A549 (cell line): Measurements from ENCODE around the gene TRIM47.
A peak's percentile ranks its signal among the peaks of the same experiment; 100 is the strongest.

Experiments used
- CHD4 ChIP-seq: fragments of 200-600 bp; sonication (generic); IDR thresholded peaks from 2 replicates; pipeline ENCODE4 v1.6.1; 2016; ENCODE audit warnings: antibody characterized with exemption, mild to moderate bottlenecking, borderline replicate concordance
- EHMT2 ChIP-seq: fragments of 200-600 bp; sonication (generic); IDR thresholded peaks from 2 replicates; pipeline ENCODE4 v1.6.1; 2016; ENCODE audit warnings: antibody characterized with exemption, low read depth, mild to moderate bottlenecking, moderate library complexity
- FOSL2 ChIP-seq, 2 experiments: fragments of 450-650 bp in 1 of 2; fragments of >200 bp in 1 of 2; sonication (Bioruptor Twin) in 1 of 2; formaldehyde crosslinking; IDR thresholded peaks; 2 replicates each; pipeline versions ENCODE4 v1.5.0 to v1.6.1; 2016 to 2020; ENCODE audit warnings: mild to moderate bottlenecking in 1 of 2, moderate library complexity in 1 of 2
- HEYL ChIP-seq: fragments of 250-450 bp; sonication (Bioruptor Pico); IDR thresholded peaks from 2 replicates; pipeline ENCODE4 v1.8.0; 2021; ENCODE audit warnings: mild to moderate bottlenecking, moderate library complexity
- MAFK ChIP-seq: fragments of 450-650 bp; IDR thresholded peaks from 2 replicates; pipeline ENCODE4 v1.6.1; 2014; ENCODE audit not compliant: partially characterized antibody
- MYC ChIP-seq: IDR thresholded peaks from 2 replicates; pipeline ENCODE4 v1.6.1; 2012; ENCODE audit warnings: mild to moderate bottlenecking, inconsistent platforms, low read length, improper control_type of control experiment, borderline replicate concordance
- RFX5 ChIP-seq: fragments of 450-650 bp; IDR thresholded peaks from 2 replicates; pipeline ENCODE4 v1.7.1; 2014; ENCODE audit warnings: antibody characterized with exemption, mild to moderate bottlenecking, moderate library complexity
- TF ChIP-seq, protein P1 (sequence below): fragments of >200 bp; sonication (Bioruptor Twin); formaldehyde crosslinking; IDR thresholded peaks from 3 replicates; pipeline ENCODE4 v1.5.1; 2016
- TF ChIP-seq, protein P2 (sequence below): IDR thresholded peaks from 2 replicates; pipeline ENCODE4 v1.6.1; 2012
- TF ChIP-seq, protein P3 (sequence below): fragments of 450-650 bp; IDR thresholded peaks from 2 replicates; pipeline ENCODE4 v1.6.1; 2014; ENCODE audit warnings: antibody characterized with exemption
- TF ChIP-seq, protein P4 (sequence below): fragments of 200-600 bp; sonication (generic); IDR thresholded peaks from 2 replicates; pipeline ENCODE4 v1.6.1; 2016; ENCODE audit warnings: antibody characterized with exemption, mild to moderate bottlenecking, moderate library complexity

DNA sequence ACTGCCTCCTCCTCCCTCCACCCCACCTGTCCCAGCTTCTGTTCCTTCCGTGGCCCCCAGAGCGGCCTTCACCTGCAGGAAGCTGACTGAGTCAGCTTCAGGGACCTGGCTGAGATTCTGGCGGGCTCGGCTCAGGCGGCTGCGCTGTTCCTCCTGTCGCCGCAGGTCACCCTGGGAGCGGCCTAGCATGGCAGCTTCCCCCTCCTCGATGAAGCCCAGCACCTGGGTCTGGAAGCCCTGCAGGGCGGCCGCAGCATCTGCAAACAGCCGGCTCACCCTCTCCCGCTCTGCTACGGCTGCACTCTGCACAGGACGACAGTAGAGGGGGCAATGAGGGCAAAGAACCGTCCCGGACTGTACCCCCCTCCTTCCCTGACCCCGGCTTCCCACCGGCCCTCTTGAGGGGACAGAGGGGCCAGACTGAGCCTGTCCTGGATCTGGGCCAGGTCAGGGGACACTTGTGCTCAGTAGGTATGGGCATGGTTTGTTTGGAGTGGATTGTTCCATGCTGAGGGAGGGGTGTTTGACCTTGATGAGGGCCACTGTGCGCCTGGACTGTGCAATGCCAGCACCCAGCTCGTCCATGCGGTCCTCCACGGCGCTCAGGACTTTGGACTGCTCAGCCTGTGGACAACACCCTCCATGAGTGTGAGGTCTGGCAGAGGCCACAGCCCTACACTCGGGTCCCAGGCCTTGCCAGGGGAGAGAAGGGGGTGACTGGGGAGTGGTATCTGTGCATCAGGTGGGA is 2.0 kb downstream of the TRIM47 start:
- TF ChIP-seq, protein P1, sequence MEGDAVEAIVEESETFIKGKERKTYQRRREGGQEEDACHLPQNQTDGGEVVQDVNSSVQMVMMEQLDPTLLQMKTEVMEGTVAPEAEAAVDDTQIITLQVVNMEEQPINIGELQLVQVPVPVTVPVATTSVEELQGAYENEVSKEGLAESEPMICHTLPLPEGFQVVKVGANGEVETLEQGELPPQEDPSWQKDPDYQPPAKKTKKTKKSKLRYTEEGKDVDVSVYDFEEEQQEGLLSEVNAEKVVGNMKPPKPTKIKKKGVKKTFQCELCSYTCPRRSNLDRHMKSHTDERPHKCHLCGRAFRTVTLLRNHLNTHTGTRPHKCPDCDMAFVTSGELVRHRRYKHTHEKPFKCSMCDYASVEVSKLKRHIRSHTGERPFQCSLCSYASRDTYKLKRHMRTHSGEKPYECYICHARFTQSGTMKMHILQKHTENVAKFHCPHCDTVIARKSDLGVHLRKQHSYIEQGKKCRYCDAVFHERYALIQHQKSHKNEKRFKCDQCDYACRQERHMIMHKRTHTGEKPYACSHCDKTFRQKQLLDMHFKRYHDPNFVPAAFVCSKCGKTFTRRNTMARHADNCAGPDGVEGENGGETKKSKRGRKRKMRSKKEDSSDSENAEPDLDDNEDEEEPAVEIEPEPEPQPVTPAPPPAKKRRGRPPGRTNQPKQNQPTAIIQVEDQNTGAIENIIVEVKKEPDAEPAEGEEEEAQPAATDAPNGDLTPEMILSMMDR: peak; percentile 24; the same call in 1 of the 3 replicates
- TF ChIP-seq FOSL2 (IDR thresholded peaks at IDR 0.05) (no peak), FOSL2 (CRISPR knock-in tag; IDR thresholded peaks at IDR 0.05) (no peak), EHMT2 (no peak), MYC (no peak; the same call in 1 of the 2 replicates), RFX5 (no peak), HEYL (CRISPR knock-in tag) (no peak), CHD4 (no peak), MAFK (no peak)
- TF ChIP-seq, protein P2, sequence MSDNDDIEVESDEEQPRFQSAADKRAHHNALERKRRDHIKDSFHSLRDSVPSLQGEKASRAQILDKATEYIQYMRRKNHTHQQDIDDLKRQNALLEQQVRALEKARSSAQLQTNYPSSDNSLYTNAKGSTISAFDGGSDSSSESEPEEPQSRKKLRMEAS: peak; percentile 49
- TF ChIP-seq, protein P3, sequence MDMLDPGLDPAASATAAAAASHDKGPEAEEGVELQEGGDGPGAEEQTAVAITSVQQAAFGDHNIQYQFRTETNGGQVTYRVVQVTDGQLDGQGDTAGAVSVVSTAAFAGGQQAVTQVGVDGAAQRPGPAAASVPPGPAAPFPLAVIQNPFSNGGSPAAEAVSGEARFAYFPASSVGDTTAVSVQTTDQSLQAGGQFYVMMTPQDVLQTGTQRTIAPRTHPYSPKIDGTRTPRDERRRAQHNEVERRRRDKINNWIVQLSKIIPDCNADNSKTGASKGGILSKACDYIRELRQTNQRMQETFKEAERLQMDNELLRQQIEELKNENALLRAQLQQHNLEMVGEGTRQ: no peak
- TF ChIP-seq, protein P4, sequence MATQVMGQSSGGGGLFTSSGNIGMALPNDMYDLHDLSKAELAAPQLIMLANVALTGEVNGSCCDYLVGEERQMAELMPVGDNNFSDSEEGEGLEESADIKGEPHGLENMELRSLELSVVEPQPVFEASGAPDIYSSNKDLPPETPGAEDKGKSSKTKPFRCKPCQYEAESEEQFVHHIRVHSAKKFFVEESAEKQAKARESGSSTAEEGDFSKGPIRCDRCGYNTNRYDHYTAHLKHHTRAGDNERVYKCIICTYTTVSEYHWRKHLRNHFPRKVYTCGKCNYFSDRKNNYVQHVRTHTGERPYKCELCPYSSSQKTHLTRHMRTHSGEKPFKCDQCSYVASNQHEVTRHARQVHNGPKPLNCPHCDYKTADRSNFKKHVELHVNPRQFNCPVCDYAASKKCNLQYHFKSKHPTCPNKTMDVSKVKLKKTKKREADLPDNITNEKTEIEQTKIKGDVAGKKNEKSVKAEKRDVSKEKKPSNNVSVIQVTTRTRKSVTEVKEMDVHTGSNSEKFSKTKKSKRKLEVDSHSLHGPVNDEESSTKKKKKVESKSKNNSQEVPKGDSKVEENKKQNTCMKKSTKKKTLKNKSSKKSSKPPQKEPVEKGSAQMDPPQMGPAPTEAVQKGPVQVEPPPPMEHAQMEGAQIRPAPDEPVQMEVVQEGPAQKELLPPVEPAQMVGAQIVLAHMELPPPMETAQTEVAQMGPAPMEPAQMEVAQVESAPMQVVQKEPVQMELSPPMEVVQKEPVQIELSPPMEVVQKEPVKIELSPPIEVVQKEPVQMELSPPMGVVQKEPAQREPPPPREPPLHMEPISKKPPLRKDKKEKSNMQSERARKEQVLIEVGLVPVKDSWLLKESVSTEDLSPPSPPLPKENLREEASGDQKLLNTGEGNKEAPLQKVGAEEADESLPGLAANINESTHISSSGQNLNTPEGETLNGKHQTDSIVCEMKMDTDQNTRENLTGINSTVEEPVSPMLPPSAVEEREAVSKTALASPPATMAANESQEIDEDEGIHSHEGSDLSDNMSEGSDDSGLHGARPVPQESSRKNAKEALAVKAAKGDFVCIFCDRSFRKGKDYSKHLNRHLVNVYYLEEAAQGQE: no peak
